ENCODE measurements around the gene GLS.

GLS gene

GRCh38 chr2:190920085-190920484 is 39.5 kb downstream of the GLS start:
- DNase-seq (ENCODE audit: low spot score): no peak
- TF ChIP-seq CTCF (IDR thresholded peaks at IDR 0.05; ENCODE audit: extremely low read depth, missing control alignments): no peak

- no peak for TF ChIP-seq CTCF (IDR thresholded peaks at IDR 0.05; ENCODE audit: extremely low read depth, missing control alignments)
- no peak for DNase-seq (ENCODE audit: low spot score)
Observed at GRCh38 chr2:190922376-190922775, 41.8 kb downstream of the GLS start.

GRCh38 chr2:190927301-190927700 is 46.7 kb downstream of the GLS start:
- TF ChIP-seq CTCF (IDR thresholded peaks at IDR 0.05; ENCODE audit: extremely low read depth, missing control alignments): no peak
- DNase-seq (ENCODE audit: low spot score): no peak

GRCh38 chr2:190929919-190930318 is 49.3 kb downstream of the GLS start:
- no peak for DNase-seq (ENCODE audit: low spot score)

GRCh38 chr2:190930411-190930810 is 49.8 kb downstream of the GLS start:
- TF ChIP-seq CTCF (IDR thresholded peaks at IDR 0.05; ENCODE audit: extremely low read depth, missing control alignments): no peak
- DNase-seq (ENCODE audit: low spot score): no peak

More at GRCh38 chr2:190929919-190930318, 49.3 kb downstream of the GLS start:
- no peak for TF ChIP-seq CTCF (IDR thresholded peaks at IDR 0.05; ENCODE audit: extremely low read depth, missing control alignments)

- DNase-seq (ENCODE audit: low spot score): no peak
- TF ChIP-seq CTCF (IDR thresholded peaks at IDR 0.05; ENCODE audit: extremely low read depth, missing control alignments): no peak
Observed at GRCh38 chr2:190932514-190932913, 51.9 kb downstream of the GLS start.

GRCh38 chr2:190933361-190933760 is 52.7 kb downstream of the GLS start:
- DNase-seq (ENCODE audit: low spot score): no peak
- TF ChIP-seq CTCF (IDR thresholded peaks at IDR 0.05; ENCODE audit: extremely low read depth, missing control alignments): no peak
